WTC11 (cell line): ENCODE data around the gene RSU1. TPM values are rescaled to one million over a fixed set of nuclear protein-coding genes. Genes with fewer than 3 reads are reported as not detected.

Experiments used
- ATAC-seq: fragments of 200-7000 bp; cut with Tn5 transposase; 2 replicates; pipeline ENCODE4 v1.10.0; 2021; ENCODE audit warnings: mild to moderate bottlenecking, moderate library complexity
- CTCF ChIA-PET: fragments of 300-600 bp; sonication (Branson Sonifier 250); formaldehyde crosslinking; loops from one replicate; lab custom pipeline; 2021; ENCODE audit warnings: antibody characterized with exemption; lab: Charles Lee
- POLR2A ChIA-PET: fragments of 350-600 bp; sonication (Branson Sonifier 250); formaldehyde crosslinking; loops from one replicate; lab custom pipeline; 2021; ENCODE audit warnings: antibody characterized with exemption; lab: Charles Lee
- DNase-seq: peaks from one replicate; pipeline ENCODE4 v3.0.0; 2021; ENCODE audit warnings: low spot score
- H3K27ac Mint-ChIP-seq: 2 replicates; pipeline ENCODE4 v1.8.0; 2021; ENCODE audit warnings: mixed read lengths
- H3K27me3 Mint-ChIP-seq: 2 replicates; pipeline ENCODE4 v1.8.0; 2021; ENCODE audit warnings: low read depth, mild to moderate bottlenecking, moderate library complexity, mixed read lengths
- H3K36me3 Mint-ChIP-seq: 2 replicates; pipeline ENCODE4 v1.8.0; 2021; ENCODE audit warnings: mixed read lengths
- H3K4me1 Mint-ChIP-seq: 2 replicates; pipeline ENCODE4 v1.8.0; 2022; ENCODE audit warnings: mixed read lengths
- H3K4me3 Mint-ChIP-seq: 2 replicates; pipeline ENCODE4 v1.8.0; 2021; ENCODE audit warnings: mild to moderate bottlenecking, moderate library complexity, mixed read lengths
- H3K9me3 Mint-ChIP-seq: 2 replicates; pipeline ENCODE4 v1.8.0; 2021; ENCODE audit warnings: mixed read lengths
- HMGA2 ChIP-seq: fragments of 250-450 bp; sonication (Bioruptor Pico); IDR thresholded peaks from 2 replicates; pipeline ENCODE4 v1.4.0; 2021; ENCODE audit warnings: mild to moderate bottlenecking, moderate library complexity
- NFYB ChIP-seq: sonication (generic); formaldehyde crosslinking; conservative IDR thresholded peaks from 2 replicates; pipeline ENCODE4 v1.8.0; 2022; ENCODE audit warnings: low read depth, missing genetic modification reagents
- PRDM15 ChIP-seq: sonication (generic); formaldehyde crosslinking; IDR thresholded peaks from 2 replicates; pipeline ENCODE4 v1.8.0; 2022; ENCODE audit warnings: missing genetic modification reagents
- RELA ChIP-seq: sonication (generic); formaldehyde crosslinking; IDR thresholded peaks from 2 replicates; pipeline ENCODE4 v1.8.1; 2022; ENCODE audit warnings: missing genetic modification reagents, mild to moderate bottlenecking, borderline replicate concordance
- SMAD4 ChIP-seq: sonication (generic); formaldehyde crosslinking; IDR thresholded peaks from 2 replicates; pipeline ENCODE4 v1.8.0; 2022; ENCODE audit warnings: mild to moderate bottlenecking, missing genetic modification reagents
- TEAD1 ChIP-seq: sonication (generic); formaldehyde crosslinking; IDR thresholded peaks from 2 replicates; pipeline ENCODE4 v1.8.0; 2022; ENCODE audit warnings: mild to moderate bottlenecking, missing genetic modification reagents
- USF1 ChIP-seq: sonication (generic); formaldehyde crosslinking; IDR thresholded peaks from 2 replicates; pipeline ENCODE4 v1.8.0; 2022; ENCODE audit warnings: mild to moderate bottlenecking, missing genetic modification reagents
- USF2 ChIP-seq: sonication (generic); formaldehyde crosslinking; IDR thresholded peaks from 2 replicates; pipeline ENCODE4 v1.8.1; 2023; ENCODE audit warnings: mild to moderate bottlenecking, missing genetic modification reagents, moderate library complexity
- ZNF281 ChIP-seq: sonication (generic); formaldehyde crosslinking; IDR thresholded peaks from 2 replicates; pipeline ENCODE4 v1.8.0; 2023; ENCODE audit warnings: mild to moderate bottlenecking, missing genetic modification reagents
- ZNF532 ChIP-seq: fragments of 250-450 bp; sonication (Bioruptor Pico); IDR thresholded peaks from 2 replicates; pipeline ENCODE4 v1.9.0; 2021; ENCODE audit warnings: mild to moderate bottlenecking, borderline replicate concordance
- ZSCAN18 ChIP-seq: fragments of 250-450 bp; sonication (Bioruptor Pico); IDR thresholded peaks from 2 replicates; pipeline ENCODE4 v2.1.2; 2022; ENCODE audit warnings: mild to moderate bottlenecking, moderate library complexity
- total RNA-seq: library from RNA; stranded (reverse); gene quantifications from 3 replicates; pipeline ENCODE4 v1.2.3, GENCODE V29; 2021

RSU1 gene
- total RNA-seq, 1 experiment from 2014 or later = 46.4 TPM

- peaks cover 34% of the 10 kb centered on the region for H3K4me1 Mint-ChIP-seq
- no peaks in the 10 kb centered on the region for H3K27me3 Mint-ChIP-seq
- POLR2A ChIA-PET = no interaction called here
- CTCF ChIA-PET = interaction anchor here (0.6 kb wide), 1 partner anchor 18 kb away, joined by 3 read pairs; no protein-coding TSS in a partner anchor
- peaks cover 9% of the 10 kb centered on the region for H3K9me3 Mint-ChIP-seq
- TF ChIP-seq RELA (CRISPR knock-in tag) (no peak), SMAD4 (CRISPR knock-in tag) (no peak), NFYB (CRISPR knock-in tag) (no peak), HMGA2 (CRISPR knock-in tag) (no peak), USF1 (no peak), TEAD1 (CRISPR knock-in tag) (no peak), ZNF281 (CRISPR knock-in tag) (no peak), USF2 (CRISPR knock-in tag) (no peak), ZNF532 (CRISPR knock-in tag) (no peak)
- no peaks in the 10 kb centered on the region; the same call in 1 of the 2 replicates for H3K36me3 Mint-ChIP-seq
- ATAC-seq = no peak
- H3K27ac Mint-ChIP-seq = no peak overlapping the region
- no peak overlapping the region for H3K4me3 Mint-ChIP-seq
- no peak for DNase-seq
Measured at GRCh38 chr10:16863766-16864165, 46.5 kb upstream of the RSU1 start.

GRCh38 chr10:16857419-16857818 lies 40.2 kb upstream of the RSU1 start:
- DNase-seq = no peak
- peaks cover 32% of the 10 kb centered on the region for H3K4me1 Mint-ChIP-seq
- H3K9me3 Mint-ChIP-seq = no peaks in the 10 kb centered on the region
- no peak overlapping the region for H3K4me3 Mint-ChIP-seq
- CTCF ChIA-PET = no interaction called here
- no peak overlapping the region for H3K27ac Mint-ChIP-seq
- H3K36me3 Mint-ChIP-seq = no peaks in the 10 kb centered on the region
- no peaks in the 10 kb centered on the region for H3K27me3 Mint-ChIP-seq
- POLR2A ChIA-PET = no interaction called here
- TF ChIP-seq PRDM15 (no peak), ZSCAN18 (CRISPR knock-in tag) (no peak), RELA (CRISPR knock-in tag) (no peak)
- TF ChIP-seq, all 79 proteins: peak for 0
- no peak for ATAC-seq
